SU-DHL-6 (cell line): Measurements from ENCODE around the gene AGAP1.

ENCODE experiments used
- CTCF ChIP-seq: fragments of 200-600 bp; sonication (generic); IDR thresholded peaks from one replicate; pipeline ENCODE4 v1.5.1; 2017; ENCODE audit warnings: antibody characterized with exemption, mild to moderate bottlenecking, low read length, moderate library complexity; ENCODE audit not compliant: insufficient read depth, poor library complexity, severe bottlenecking
- EZH2phosphoT487 ChIP-seq: fragments of 200-600 bp; sonication (generic), shearing (Covaris generic); conservative IDR thresholded peaks from 2 replicates; pipeline ENCODE4 v1.6.1; 2018; ENCODE audit warnings: mild to moderate bottlenecking, antibody characterized with exemption, low read length, moderate library complexity, mixed read lengths

DNA sequence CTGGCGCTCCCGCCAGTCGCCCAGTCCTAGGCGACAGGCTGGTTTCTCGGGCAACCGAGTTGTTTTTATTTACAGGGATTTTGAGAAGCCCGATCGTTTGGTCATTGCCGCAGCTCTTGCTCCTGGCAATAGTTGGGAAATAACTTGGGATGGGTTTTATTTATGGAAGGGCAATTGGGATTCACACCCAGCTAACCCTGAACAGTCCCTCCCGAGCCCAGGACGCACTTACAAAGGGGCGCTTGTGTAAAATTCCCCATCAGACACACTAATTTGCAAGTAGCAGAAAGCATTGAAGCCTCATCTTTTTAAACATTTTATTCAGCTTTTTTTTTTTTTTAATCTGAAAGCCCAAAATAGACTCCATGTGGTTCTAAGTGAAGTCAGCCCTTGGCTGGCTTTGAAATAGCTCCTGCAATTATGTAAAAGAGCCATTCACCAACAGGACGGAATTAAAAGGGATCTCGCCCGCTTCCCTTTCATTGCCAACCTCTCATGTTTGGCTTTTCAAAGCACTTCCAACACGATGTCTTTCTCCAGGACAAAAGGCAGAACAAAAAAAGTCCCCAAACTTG is 677.9 kb downstream of the AGAP1 start:
- TF ChIP-seq CTCF: no peak
- TF ChIP-seq EZH2phosphoT487: no peak
